SHP77 (cell line): Measurements from ENCODE around the gene PPP1R3D.
"Not testable (repeated sequence)": the region's sequence is repeated elsewhere in the genome, so short reads cannot be mapped to it uniquely, and the experiment has no call there.

Source experiments
- DNase-seq, 2 experiments: peaks; one replicate each; lab custom pipeline; 2025; lab: John Stamatoyannopoulos, UW

Gene PPP1R3D

DNA sequence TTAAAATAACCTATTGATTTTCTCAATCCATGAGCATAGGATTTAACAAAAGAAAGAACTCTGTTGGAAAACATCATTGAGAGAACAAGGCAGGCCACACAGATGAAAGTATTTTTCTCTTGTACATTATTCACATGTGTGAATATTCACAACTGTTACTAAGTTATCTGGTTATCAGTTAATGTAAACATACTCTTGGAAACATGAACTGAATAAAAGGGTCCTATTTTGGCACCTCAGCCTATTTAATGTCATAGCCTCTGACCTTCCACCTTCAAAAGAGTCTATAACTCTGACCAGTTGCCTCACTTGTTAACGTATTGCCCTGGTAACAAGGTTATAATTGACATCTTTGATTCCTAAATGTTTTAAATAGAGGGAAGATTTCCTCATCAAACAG is 14.7 kb downstream of the PPP1R3D start:
- no peak for DNase-seq

DNA sequence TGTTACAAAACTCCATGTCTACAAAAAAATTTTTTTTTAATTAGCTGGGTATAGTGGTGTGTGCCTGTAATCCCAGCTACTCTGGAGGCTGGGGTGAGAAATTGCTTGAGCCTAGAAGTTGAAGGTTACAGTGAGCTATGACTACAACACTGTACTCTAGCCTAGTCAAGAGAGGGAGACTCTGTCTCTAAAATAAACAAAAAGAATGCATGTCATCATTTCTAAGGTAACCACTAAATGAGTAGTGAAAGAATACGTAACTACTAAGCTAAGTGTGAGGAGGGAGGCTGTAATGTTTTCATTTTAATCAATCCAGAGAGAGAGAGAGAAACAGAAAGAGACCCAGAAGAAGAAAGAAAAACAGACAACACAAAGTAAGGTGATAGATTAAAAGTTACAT is 16.6 kb downstream of the PPP1R3D start:
- DNase-seq, result no peak

DNA sequence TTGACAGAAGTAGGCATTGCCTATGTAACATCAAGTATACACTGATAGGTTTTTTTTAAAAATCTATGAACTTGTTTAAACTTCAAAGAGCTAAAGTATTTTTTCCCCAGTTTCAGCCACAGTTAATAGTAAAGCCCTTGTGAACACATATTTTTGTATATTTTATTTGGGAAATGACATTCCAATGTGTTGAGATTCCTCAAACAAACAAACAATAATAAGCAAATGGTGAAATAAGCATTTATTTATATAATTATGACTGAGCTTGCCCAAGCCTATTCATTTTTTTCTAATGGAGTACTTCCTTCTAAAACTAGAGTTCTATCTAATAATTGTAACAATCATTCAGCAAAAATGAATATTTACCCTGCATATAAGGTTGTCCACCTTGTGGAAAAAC is 19.2 kb downstream of the PPP1R3D start:
- no peak for DNase-seq

DNA sequence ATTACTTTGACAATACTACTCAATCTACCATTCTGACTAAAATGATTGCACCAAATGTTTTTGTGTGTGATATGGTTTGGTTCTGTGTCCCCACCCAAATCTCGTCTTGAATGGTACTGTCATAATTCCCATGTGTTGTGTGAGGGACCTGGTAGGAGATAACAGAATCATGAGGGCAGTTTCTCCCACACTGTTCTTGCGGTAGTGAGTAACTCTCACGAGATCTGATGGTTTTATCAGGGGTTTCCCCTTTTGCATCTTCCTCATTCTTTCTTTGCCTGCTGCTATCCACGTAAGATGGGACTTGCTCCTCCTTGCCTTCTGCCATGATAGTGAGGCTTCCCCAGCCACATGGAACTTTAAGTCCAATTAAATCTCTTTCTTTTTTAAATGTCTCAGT is 27.5 kb downstream of the PPP1R3D start:
- no peak for DNase-seq

- DNase-seq, result no peak
These were observed 29.1 kb downstream of the PPP1R3D start for GRCh38 chr20:59911041-59911440.

- DNase-seq, result no peak
These were observed 31.2 kb downstream of the PPP1R3D start for GRCh38 chr20:59908855-59909254.

DNA sequence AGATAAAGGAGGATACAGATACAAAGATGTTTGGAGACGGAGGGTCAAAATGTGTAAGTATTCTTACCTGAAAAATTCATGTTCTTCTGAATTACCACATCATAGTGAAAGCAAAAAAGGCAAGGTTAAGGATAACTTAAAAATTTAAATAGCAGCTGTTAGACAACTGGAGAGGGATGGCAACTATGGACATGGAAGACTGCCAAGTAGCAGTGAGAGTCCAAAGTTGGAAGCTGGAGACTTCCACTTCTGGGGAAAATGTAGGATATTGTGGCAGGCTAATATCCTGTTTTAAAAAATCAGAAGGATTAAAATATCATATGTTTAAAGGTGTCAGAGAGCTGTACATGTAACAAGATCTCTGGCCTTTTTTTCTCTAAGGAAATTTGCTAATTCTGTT is 36.5 kb downstream of the PPP1R3D start:
- no peak for DNase-seq

- no peak for DNase-seq
These were observed 37.6 kb downstream of the PPP1R3D start for GRCh38 chr20:59902470-59902869.

- no peak for DNase-seq
These were observed 44.2 kb downstream of the PPP1R3D start for GRCh38 chr20:59895908-59896307.

DNA sequence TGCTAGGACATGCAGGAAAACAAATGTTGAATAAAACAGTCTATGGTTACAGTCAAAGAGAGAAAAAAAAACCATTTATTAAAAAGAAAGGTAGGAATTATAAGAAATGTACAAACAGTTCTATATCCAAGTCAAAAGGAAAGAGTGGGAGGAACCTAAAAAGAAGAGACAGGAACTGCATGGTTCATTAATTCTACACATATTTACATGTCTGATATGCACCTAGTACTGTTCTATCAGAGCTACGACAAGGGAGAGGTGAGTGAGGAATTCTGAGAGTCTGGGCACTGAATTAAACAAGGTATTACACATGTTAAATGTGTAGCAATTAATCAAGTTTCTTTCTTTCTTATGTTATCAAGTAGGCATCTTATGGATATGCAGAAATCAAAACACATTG is 48.5 kb downstream of the PPP1R3D start:
- DNase-seq, result no peak

DNA sequence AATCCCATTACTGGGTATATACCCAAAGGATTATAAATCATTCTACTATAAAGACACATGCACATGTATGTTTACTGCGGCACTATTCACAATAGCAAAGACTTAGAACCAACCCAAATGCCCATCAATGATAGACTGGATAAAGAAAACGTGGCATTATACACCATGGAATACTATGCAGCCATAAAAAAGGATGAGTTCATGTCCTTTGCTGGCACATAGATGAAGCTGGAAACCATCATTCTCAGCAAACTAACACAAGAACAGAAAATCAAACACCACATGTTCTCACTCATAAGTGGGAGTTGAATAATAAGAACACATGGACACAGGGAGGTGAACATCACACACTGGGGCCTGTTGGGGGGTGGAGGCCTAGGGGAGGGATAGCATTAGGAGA is 50.1 kb downstream of the PPP1R3D start:
- DNase-seq, result not testable (repeated sequence)

- DNase-seq, result no peak
These were observed 52.1 kb downstream of the PPP1R3D start for GRCh38 chr20:59888050-59888449.
